IMR-90 (cell line): ENCODE results near the gene EXT2.

Source experiments
- BHLHE40 ChIP-seq: fragments of 150-350 bp; IDR thresholded peaks from 2 replicates; pipeline ENCODE4 v1.6.1; 2016; ENCODE audit warnings: mild to moderate bottlenecking, low read depth, low read length
- CEBPB ChIP-seq: IDR thresholded peaks from 2 replicates; pipeline ENCODE4 v1.6.1; 2012; ENCODE audit warnings: low read depth, low read length, improper control_type of control experiment
- FOS ChIP-seq: fragments of 150-350 bp; IDR thresholded peaks from 2 replicates; pipeline ENCODE4 v1.6.1; 2016; ENCODE audit warnings: low read depth, low read length
- MAFK ChIP-seq: IDR thresholded peaks from 2 replicates; pipeline ENCODE4 v1.6.1; 2012; ENCODE audit warnings: low read depth, low read length, improper control_type of control experiment
- MAZ ChIP-seq: IDR thresholded peaks from 2 replicates; pipeline ENCODE4 v1.6.1; 2012; ENCODE audit warnings: low read depth, mild to moderate bottlenecking, low read length, improper control_type of control experiment, moderate library complexity, borderline replicate concordance
- MXI1 ChIP-seq: IDR thresholded peaks from 2 replicates; pipeline ENCODE4 v1.6.1; 2012; ENCODE audit warnings: low read depth, mild to moderate bottlenecking, low read length, moderate library complexity, borderline replicate concordance
- POLR2A ChIP-seq: IDR thresholded peaks from 2 replicates; pipeline ENCODE4 v1.6.1; 2012; ENCODE audit warnings: mild to moderate bottlenecking, low read depth, low read length
- RAD21 ChIP-seq: IDR thresholded peaks from 2 replicates; pipeline ENCODE4 v1.6.1; 2012; ENCODE audit warnings: low read length, improper control_type of control experiment
- RFX5 ChIP-seq: IDR thresholded peaks from 2 replicates; pipeline ENCODE4 v1.8.0; 2012; ENCODE audit warnings: low read depth, mild to moderate bottlenecking, low read length, moderate library complexity
- USF2 ChIP-seq: fragments of 150-350 bp; IDR thresholded peaks from 2 replicates; pipeline ENCODE4 v1.6.1; 2017; ENCODE audit warnings: mild to moderate bottlenecking, antibody characterized with exemption, low read length, low read depth
- TF ChIP-seq, protein P1 (sequence below): conservative IDR thresholded peaks from 2 replicates; pipeline ENCODE4 v1.5.1; 2012; ENCODE audit warnings: mild to moderate bottlenecking, low read depth, low read length, improper control_type of control experiment

DNA sequence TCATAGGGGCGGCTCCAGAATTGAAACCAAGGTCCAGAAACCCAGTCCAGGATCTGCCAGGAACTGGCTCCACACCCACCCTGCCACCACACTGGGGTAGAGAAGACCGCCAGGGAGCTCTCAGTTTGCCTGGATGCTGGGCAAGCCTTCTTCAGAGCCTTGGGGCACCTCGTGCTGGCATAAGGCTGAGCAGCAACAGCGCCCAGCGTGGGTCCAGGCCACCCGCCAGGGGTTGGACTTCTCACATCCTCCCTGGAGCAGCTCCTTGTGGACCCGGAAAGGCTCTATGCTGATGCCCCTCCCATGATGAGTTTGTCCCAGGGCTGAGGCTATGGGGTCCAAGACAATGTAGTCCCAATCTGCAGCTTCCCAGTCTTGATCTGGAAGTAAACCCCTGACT lies 184.8 kb downstream of the EXT2 start:
- TF ChIP-seq MAZ (no peak), MAFK (no peak), USF2 (no peak), BHLHE40 (no peak), RFX5 (no peak), RAD21 (no peak), MXI1 (no peak), POLR2A (no peak), CEBPB (no peak), FOS (no peak)
- TF ChIP-seq, protein P1, sequence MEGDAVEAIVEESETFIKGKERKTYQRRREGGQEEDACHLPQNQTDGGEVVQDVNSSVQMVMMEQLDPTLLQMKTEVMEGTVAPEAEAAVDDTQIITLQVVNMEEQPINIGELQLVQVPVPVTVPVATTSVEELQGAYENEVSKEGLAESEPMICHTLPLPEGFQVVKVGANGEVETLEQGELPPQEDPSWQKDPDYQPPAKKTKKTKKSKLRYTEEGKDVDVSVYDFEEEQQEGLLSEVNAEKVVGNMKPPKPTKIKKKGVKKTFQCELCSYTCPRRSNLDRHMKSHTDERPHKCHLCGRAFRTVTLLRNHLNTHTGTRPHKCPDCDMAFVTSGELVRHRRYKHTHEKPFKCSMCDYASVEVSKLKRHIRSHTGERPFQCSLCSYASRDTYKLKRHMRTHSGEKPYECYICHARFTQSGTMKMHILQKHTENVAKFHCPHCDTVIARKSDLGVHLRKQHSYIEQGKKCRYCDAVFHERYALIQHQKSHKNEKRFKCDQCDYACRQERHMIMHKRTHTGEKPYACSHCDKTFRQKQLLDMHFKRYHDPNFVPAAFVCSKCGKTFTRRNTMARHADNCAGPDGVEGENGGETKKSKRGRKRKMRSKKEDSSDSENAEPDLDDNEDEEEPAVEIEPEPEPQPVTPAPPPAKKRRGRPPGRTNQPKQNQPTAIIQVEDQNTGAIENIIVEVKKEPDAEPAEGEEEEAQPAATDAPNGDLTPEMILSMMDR, result no peak
